OCI-LY7 (cell line): Measurements from ENCODE around the gene ANXA3.

ENCODE experiments used
- CTCF ChIP-seq: fragments of 200-600 bp; sonication (generic); conservative IDR thresholded peaks from 2 replicates; pipeline ENCODE4 v1.5.1; 2014; ENCODE audit warnings: mild to moderate bottlenecking, antibody characterized with exemption, low read length, moderate library complexity, mixed read lengths
- EZH2phosphoT487 ChIP-seq: fragments of 200-600 bp; sonication (generic); IDR thresholded peaks from 2 replicates; pipeline ENCODE4 v1.6.1; 2018; ENCODE audit warnings: low read depth, borderline replicate concordance, mild to moderate bottlenecking, mixed run types, antibody characterized with exemption, low read length, moderate library complexity, mixed read lengths

GRCh38 chr4:78556665-78557064 lies 5.1 kb downstream of the ANXA3 start:
- no peak for TF ChIP-seq CTCF
- TF ChIP-seq EZH2phosphoT487 = no peak
